Measurements from ENCODE around the gene CST3.
"Not testable (repeated sequence)": the region's sequence is repeated elsewhere in the genome, so short reads cannot be mapped to it uniquely, and the experiment has no call there.

CST3 gene

DNA sequence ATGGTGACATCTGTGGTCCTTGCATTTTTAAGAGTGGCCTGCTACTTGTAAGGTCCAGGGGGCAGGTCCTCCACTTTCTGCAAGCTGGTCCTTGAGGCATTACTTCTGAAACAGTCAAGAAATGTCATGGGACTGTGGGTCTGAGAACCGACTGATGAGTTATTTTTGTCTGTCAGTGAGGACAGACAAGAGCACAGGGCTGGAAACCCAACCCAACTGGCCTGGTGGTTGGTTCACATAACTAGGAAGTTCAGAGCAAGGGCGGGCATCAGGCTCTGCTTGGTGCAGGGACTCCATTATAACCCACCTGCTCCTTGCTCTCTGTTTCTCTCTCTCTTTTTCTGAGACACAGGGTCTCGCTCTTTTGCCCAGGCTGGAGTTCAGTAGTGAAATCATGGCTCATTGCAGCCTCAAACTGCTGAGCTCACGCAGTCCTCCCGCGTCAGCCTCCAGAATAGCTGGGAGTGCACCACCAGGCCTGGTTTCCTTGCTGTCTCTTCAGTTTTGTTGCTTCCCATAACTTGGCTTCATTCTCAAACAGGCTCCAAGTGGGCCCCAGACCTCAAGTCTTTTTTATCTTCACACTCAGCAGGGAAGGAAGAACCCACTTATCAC, 9.2 kb downstream of the CST3 start:
- DNase-seq (ENCODE audit: low read depth) = no peak

DNA sequence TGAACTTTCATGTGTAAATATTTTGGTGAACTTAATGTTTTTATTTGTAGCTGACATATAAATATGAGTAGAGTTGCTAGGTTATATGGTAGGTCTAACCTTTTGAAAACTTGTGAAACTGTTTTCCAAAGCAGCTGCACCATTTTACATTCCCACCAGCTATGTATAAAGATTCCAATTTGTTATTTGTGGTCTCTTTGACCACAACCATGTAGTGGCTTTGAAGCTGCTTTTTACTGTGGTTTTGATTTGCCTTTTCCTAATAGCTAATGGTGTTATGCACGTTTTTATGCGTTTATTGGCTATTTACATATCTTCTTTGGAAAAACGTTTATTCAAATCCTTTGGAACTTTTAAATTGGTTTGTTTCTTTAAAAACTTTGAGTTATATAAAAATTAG, 10.3 kb downstream of the CST3 start:
- no peak for DNase-seq (ENCODE audit: low read depth)

DNA sequence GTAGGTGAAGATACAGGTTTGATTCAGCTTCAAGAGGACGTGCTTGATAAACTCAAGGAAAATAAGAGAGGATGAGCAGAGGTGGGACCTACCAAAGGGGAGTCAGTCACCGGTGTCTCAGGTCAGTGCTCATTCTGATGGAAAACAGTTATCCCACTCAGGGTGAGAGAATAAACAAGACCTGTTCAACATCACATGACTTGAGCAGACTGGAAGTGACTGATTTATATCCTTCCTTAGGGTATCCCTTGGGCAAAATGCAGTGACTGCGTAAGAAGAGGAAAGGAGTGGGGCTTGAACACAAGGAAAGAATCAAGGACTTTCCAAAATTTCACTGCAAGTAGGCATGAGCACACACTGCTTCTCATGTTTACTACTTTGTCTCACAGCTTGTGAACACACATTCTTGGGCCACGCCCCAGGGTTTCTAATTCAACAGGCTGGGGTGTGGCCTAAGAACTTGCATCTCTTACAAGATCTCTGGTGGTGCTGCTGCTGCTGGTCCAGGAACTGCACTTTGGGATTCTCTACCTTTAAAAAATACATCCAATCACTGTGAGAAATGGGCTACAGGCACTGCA, 11.6 kb downstream of the CST3 start:
- no peak for DNase-seq (ENCODE audit: low read depth)

DNA sequence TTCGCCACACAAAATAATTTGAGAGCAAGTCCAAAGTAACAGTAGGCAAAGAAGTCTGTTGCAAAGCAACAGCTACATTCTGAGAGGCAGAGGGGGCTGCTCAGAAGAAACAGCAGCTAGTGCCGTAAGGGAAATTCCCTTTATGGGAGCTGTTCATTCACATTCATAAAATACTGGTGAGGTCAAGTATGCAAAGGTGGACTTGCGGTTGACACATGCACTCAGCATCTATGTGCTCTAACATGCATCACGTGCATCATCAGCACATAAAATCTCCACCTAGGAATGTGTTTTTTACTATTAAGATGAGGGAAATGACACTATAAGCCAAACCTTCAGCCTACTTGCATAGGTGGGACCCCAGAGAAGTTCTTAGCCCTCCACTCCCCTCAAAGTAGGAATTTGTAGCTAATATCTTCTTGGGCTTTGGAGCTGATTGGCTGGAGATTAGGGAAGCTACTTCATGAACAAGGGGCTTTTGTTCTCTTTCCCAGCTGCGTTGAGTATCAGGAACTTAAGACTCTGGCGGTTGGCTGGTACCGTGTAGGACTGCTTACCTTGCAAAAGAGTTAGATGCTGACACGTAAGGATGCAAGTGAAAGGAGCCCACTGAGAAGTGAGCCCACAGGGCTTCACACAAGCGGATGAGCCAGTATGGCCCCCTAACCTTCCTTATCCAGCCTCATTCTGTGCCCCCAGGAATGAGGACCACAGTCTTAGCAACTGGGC, 12.4 kb downstream of the CST3 start:
- DNase-seq (ENCODE audit: low read depth) = no peak

DNA sequence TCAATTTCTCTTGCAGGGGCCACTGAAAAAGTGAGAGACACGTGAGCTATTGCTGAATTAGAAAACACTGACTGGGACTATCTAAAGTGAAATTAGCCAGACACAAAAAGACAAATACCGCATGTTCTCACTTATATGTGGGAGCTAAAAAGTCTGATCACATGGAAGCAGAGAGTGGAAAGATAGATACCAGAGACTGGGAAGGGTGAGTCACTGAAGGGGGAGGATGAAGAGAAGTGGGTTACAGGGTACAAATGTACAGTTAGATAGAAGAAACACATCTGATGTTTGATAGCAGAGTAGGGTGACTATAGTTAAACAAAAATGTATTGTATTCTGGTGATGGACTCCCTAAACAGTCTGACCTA, 13.4 kb downstream of the CST3 start:
- no peak for DNase-seq (ENCODE audit: low read depth)

DNA sequence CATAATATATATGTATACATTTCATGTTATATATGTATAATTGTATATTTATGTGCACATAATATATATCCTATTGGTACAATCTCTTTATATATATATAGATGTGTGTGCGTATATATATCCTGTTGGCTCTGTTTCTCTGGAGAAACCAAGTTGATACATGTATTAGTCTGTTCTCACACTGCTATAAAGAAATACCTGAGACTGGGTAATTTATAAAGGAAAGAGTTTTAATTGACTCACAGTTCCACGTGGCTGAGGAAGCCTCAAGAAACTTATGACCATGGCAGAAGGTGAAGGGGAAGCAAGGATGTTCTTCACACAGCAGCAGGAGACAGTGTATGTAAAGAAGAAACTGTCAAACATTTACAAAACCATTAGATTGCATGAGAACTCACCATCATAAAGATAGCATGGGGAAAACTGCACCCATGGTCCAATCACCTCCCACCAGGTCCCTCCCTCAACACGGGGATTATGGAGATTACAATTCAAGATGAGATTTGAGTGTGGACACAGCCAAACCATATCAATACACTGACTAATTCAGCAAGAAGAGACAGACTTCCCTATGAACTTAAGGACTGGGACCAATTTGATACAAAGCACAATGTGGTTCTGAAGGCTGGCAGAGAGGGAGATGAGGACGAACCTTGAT, 14.0 kb downstream of the CST3 start:
- DNase-seq (ENCODE audit: low read depth) = no peak

DNA sequence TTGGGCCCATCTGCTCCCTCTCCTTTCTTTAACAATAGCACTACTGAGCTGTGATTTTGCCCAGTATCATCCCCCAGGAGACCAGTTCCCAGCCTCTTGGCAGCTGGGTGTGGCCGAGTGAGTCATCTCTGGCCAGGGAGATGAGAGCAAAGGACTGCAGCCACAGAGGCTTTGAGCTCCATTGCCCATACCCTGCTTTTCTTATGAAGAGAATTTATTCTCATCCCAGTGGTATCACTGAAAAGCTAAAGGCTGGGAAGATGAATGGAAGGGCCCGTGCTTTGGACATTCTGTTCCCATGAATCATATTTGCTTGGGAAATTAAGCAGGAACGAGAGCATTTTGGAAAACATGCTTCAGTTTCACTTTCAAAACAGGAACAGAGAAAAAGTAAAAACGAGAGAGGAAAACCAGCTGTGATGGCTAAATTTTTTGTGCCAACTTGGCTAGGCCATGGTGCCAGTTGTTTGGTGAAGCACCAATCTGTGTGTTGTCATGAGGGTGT, 14.9 kb downstream of the CST3 start:
- DNase-seq (ENCODE audit: low read depth) = no peak

DNA sequence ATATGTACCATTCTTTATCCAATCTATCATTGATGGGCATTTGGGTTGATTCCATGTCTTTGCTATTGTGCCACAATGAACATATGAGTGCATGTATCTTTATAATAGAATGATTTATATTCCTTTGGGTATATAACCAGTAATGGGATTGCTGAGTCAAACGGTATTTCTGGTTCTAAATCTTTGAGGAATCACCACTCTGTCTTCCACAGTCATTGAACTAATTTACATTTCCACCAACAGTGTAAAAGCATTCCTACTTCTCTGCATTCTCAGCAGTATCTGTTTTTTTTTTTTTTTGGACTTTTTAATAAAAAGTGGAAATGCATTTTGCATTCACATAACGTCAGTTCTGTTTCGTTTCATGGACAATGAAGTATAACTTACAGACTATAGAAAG, 15.4 kb downstream of the CST3 start:
- not testable (repeated sequence) for DNase-seq (ENCODE audit: low read depth)

DNA sequence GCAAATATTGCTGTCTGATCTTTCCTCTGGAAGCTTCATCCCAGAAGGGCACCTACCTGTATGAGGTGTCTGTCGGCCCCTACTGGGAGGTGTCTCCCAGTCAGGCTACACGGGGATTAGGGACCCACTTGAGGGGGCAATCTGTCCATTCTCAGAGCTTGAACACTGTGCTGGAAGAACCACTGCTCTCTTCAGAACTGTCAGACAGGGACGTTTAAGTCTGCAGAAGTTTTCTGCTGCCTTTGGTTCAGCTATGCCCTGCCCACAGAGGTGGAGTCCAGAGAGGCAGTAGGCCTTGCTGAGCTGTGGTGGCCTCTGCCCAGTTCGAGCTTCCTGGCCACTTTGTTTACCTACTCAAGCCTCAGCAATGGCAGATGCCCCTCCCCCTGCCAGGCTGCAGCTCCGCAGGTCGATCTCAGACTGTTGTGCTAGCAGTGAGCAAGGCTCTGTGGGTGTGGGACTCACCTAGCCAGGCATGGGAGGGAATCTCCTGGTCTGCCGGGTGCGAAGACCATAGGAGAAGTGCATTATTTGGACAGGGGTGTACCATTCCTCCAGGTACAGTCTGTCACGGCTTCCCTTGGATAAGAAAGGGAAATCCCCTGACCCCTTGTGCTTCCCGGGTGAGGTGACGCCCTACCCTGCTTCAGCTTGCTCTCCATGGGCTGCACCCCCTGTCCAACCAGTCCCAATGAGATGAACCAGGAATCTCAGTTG, 16.9 kb downstream of the CST3 start:
- not testable (repeated sequence) for DNase-seq (ENCODE audit: low read depth)

DNA sequence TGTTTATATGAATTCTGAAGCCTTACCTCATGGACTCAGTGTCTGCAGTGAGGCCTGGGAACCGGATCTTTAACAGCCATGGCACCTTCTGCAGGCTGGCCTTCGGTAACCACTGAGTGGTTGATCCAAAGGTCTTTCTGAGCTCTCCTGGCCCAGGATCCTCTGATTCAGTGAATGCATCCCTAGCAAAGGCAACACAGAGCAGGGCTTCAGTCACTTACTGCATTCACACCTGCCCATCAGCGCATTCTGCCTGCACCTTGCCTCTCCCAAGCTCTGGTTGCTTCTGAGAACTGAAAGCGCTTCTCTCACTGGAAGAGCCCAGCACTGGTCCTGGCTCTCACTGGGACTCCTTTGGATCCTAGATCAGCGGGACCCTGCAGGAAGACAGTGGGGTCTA, 23.6 kb downstream of the CST3 start:
- DNase-seq (ENCODE audit: low read depth) = no peak

DNA sequence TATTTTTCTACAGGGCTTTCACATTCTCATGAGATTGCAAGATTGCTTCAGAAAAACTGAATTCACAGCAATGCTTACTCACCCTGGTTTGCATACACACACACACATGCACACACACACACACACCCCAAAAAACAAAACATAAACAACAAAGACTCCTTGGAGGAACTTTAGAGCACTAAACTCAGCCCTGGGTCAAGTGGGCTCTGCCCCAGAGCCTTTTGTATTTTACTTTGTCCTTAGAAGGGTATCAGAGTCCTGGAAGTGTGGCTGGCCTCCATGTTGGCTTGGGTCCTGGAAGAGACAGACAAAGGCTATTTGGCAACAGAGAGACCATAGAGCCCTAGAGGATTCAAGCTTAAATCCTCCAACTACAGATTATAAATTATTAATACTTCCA, 24.1 kb downstream of the CST3 start:
- no peak for DNase-seq (ENCODE audit: low read depth)

DNA sequence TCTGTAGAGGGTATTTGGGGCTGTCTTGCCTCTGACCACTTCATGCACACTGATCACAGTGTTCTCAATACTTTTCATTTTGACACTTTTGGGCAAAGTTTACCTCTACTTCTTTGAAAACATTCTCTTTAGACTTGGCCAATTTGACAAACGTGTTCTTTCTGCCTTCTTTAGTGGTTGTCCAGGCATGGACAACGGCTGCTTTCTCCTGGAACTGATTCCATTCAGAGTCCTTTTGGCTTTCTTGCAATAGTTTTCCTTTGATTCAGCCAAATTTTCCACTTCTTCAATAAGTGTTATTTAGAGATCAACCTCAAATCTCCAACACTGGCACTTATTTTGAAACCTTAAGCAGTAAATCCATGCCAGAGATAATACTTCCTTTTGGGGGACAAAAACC, 25.4 kb downstream of the CST3 start:
- DNase-seq (ENCODE audit: low read depth) = no peak

DNA sequence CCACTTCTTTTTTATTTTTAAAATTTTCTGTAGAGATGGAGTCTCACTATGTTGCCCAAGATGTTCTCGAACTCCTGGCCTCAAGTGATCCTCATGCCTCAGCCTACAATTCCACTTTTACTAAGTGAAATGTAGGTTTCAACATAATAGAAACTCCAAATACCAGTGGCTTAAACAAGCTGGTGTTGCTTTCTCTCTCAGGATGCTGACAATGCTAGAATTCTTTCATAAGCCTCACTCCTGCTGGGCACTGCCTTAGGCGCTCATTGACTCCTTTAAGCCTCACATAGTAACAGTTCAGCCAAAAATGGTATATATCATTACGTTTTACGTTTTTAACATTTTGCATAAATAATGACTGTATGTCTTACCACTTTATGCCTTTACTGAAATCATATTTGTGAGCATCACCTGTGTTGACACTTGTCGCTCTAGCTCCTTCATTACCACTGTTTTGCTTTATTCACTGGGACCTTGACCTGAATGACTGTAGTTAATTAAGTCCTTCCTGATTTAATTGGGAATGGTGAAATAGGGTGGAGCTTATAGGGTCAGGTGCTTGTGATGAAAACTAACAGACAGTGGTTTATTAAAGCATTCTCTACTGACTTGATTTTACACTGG, 28.2 kb downstream of the CST3 start:
- no peak for DNase-seq (ENCODE audit: low read depth)

DNA sequence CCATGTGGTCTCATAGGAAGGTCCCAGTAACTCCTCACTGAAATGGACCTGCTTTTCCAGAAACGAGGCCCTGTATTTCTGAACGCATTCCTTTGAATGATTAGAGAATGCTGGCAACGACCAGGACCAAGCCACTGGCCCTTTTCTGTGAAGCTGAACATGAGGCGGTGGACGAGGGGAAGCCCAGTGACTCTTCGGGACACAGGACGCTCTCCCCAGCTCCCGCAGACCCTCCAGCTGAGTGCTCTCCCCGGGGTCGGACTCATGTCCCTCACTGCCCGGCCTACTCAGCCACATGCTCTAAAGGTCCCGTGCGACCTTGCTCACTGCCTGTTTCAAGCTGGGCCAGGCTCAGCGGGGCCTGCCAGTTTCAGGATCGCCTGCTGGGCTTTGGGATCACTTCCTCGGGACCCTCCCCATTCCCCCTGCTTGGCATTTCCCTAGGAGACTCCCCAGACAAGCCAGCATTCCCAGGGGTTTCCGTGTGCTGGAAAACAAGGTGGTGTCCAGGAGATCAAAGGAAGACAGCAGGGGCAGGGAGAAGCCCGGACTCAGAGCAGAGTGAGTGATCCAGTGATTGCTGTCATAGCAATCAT, 29.4 kb downstream of the CST3 start:
- no peak for DNase-seq (ENCODE audit: low read depth)

DNA sequence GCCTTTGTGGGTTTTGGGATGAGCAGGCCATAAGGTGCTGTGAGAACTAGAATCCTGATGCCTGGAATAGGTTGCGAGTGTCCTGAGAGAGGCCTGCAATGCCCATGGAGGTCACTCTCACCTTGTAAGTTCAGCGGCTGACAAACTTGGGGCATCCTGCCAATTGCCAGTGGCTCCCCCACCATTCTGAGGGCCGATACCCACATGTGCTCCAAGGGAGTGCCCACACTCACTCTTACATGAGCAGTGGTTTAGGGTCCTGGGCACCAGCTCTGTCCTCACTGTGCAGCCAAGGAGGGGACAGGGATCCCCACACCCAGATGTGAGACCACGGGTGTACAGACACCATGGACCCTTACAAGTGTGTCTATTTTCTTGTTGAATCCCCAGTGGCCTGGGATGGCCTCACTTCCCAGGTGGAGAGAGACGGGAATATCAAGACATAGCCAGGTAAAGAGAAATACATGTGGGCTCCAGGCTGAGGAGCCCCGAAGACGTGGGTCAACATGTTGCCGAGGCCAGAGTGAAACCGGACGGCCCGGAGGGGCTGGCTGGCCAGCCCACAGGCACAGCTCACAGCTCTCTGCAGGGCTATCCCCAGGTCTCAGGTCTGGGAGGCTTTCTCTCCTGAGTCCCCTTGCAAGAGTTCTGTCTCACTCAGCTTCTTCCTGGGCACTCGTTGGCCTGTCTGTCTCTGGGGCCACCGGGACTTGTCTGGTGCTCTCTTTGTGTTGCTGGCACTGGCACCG, 30.1 kb downstream of the CST3 start:
- no peak for DNase-seq (ENCODE audit: low read depth)

DNA sequence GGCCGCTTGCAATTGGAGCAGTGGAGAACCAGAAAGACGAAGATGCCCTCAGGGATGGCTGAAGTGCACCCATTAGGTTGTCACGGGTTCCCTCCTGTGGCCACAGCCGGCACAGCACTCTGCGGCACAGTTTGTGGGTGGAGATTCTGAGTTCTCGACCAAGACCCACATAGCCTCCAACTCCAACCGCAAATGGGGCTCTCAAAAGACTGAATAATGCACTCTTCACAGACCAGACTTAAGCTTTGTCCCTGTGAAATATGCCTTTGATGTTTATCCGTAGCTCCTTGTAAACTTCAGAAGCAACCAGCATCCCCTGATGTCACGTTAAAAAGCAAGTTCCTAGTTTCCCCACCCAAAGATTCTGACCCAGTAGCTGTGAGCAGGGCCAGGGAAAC, 31.1 kb downstream of the CST3 start:
- peak; percentile 61 for DNase-seq (ENCODE audit: low read depth)

DNA sequence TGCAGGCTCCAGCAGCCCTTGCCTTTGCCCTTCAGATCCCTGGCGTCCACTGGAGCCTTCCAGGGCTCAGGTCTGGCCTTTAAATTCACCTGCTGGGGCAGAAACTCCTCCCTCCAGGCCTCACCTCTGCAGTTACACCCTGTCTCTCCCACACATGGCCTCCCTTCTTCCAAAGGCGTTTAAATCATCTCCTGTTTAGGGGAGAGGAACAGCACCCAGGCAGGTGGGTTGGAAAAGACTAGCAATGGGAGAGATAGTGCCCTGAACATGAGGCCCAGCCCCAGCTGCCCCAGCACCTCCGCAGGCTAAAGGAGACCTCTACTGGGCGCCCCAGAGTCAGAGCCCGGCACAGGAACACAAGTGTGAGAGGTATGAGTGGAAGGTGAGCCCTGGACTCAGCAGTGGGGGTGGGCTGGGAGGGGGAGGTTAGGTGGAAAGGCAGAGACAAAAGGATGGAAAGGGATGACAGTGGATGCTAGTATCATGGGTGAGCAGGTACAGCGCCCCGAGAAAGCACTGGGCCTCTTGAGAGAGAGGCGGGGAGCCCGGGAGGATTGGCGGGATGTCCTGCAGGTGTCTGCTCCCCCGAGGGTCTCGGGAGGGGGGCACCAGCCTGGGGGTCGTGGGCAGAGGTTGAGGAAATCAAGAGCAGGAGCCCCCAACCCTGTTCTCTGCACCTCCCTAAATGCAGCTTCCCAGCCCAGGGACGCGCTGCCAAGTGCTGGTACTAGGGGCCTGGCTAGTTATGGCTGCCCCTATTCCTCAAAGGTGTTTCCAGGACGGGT, 31.7 kb downstream of the CST3 start, which contains the start of gene CST9:
Gene CST9 (minus strand): TSS at position 51 of the 785 bp plus-strand sequence. CDS start 53 bp downstream, outside the sequence.
- DNase-seq (ENCODE audit: low read depth) = no peak

DNA sequence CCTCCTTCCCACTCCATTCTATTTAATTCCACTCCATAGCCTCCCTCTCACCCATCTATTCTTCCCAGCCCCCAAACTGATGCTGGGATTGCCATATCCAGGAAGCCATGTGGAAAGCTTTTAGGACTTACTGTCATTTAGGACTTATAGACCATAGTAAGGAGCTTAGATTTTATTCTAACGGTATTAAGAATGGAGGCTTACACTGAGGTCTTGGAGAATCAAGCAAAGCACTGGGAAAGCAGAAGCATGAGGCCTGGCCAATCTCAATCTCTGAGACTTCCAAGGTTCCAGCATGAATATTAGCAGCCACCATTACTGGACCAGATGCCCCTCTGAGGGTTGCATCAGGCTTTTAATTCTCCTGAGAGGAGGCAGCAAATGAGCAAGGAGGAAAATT, 33.4 kb downstream of the CST3 start:
- no peak for DNase-seq (ENCODE audit: low read depth)

DNA sequence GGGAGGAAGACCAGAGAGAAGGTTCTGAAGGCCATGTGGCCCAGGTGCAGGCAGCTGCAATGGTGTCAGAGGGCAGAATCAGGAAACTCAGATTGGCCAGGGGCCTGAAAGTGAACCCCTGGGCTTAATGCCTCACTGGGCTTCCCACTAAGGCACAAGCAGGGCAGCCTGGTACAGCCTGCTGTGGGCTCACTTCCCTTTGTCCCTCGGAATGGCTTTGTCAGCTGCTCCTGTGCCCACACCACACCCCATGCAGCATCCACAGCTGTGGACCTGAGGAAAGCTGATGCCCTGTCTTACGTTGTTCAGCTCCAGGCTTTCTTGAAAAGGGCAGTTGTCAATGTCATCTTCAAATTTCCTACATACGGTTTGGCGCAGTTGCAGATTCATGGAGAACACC, 34.4 kb downstream of the CST3 start:
- DNase-seq (ENCODE audit: low read depth) = no peak

DNA sequence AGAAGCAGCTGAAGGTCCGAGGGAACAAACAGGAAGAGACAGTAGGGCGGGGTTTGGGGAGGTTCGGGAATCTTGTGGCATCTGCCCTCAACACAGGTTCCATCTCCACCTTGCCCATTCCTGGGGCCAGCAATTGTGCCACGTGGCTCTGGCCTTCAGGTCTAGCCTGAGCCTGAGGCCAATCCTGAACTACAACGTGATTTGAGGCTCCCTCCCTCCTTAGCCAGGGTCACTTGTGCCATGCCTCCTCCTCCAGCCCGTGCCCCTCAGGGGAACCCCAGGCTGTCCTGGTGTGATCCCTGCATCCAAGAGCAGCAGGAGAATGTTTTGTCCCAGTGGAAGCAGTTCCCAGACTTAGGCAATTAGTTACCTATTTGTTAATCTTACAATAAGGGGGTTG, 35.1 kb downstream of the CST3 start:
- DNase-seq (ENCODE audit: low read depth) = no peak

All from activated T-cell treated with anti-CD3 and anti-CD28 coated beads for 24 hours (primary cell).